Stimulated activated CD4-positive, alpha-beta T cell treated with anti-CD3 and anti-CD28 coated beads, Interleukin-2, amount 100 ng/mL, for 4 hours (primary cell): ENCODE results near the gene ACTA2.
A peak's percentile ranks its signal among the peaks of the same experiment; 100 is the strongest.

ENCODE experiments used
- DNase-seq: peaks from one replicate; pipeline ENCODE4 v3.0.0-alpha.2; 2020; ENCODE audit warnings: low read depth

The ACTA2 gene

DNA sequence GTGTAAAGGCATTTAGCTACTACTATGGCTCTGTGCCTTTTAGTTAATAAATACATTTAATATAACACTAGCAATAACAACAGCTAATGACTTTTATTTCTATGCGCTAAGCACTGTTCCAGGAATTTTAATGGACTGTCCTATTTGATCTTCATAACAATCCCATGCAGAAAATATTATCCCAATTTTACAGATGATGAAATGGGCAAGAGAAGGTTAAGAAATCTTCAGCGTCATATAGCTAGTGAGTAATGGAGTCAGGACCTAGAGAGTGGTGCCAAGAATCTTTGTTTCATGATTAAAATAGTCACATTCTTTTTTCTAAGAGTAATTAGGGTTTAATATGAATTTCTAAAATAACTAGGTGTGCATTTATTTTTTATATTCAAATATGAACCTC, 32.4 kb downstream of the ACTA2 start:
- no peak for DNase-seq

DNA sequence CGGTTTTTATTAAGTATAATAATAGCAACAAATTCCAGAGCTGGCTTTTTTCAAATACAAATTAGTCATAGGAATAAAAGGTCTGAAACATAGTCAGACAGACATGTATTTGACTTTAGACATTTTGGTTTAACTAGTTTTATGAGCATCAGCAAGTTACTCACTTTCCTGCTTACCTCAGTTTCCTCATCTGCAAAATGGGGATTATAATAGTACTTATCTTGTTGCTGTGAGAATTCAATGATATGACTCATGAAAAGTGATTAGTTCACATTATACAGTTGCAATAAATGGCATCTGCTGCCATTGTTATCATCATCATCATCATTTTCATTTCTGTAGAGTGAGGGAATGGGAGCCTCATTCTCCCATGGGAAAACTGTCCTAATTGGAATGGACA, 33.5 kb downstream of the ACTA2 start:
- DNase-seq, result no peak

DNA sequence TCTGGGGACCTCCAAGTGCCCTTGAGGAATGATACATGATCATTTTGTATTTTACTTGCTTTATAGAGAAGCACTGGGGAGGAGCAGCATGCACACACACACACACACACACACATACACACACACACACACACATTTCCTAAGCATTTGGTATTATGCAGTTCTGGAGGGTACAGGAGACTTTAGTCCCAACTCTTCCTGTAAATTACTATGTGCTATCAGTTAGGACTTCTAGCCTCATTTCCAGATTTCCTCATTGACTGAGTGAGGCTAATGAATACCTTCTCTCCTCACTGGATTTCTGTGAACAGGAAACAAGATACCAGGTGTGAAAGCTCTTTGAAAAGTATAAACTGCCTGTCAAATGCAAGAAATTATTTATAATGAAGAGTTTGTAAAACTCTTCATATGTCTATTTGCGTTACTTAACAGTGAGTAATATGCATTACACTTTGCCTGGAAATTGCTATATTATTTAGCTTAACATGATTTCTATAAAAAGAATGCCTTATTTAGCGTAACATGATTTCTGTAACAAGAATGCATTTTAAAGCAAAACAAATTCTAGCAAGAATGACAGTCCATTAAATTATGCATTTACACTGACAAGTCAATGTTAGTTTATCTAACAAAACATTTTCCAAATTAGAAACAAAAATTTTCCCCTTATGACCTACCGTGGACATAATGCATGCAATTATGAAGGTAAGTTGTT, 34.2 kb downstream of the ACTA2 start:
- DNase-seq, result no peak

- DNase-seq, result no peak
Observed at GRCh38 chr10:88916986-88917385, 35.6 kb downstream of the ACTA2 start.

DNA sequence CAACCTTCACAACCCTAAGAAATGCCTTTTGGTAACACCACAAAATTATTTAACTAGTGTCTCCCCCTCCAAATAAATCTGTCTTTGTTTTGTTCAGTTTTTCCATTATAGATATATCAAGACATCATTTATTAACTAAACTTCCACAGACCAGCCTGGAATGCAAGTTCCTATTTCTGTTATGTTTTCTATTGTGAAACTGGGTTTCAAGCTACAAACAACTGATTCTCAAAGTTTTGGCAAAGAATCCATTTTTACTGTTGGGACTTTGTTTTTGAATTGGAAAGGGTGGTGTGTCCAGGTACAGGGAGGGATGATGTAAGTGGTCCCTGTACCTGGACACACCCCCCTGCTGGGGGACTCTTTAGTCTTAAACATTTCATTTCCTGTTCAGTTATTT, 36.3 kb downstream of the ACTA2 start:
- DNase-seq, result no peak

DNA sequence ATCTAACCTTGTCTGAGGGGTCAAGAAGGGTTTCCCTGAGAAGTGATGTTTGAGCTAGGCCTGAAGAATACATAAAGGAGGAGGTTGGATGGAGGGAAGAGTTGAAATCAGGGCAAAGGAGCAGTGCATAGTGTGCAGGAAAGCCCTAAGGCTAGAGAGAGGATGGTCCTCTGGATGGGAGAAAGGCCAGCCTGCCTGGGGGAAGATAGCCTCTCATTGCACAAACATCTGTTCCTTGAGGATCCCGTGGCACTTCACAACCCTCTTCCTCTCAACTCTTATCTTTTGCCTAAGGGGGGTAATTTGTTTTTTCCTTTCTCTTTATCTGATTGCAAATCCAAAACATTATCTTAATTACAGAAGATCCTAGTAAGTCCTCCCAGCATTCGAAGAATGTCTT, 36.8 kb downstream of the ACTA2 start:
- DNase-seq, result no peak

DNA sequence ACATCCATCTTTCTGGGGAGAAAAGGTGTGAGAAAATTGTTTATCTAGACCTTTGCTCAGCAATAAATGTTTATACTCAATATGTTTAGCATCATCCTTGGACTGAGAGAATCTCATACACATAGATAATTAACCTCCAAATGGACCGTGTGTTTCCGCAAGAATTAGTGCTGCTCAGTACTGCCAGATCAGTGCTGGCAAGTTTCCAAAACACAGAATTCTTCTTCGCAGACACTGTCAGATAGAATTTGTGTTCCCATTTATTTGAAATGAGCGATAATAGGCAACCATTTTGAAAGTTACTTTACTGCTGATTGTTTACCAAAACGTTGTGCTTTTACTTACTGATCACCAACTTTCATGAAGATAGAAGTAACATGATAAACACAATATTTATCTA, 38.8 kb downstream of the ACTA2 start:
- DNase-seq, result no peak

DNA sequence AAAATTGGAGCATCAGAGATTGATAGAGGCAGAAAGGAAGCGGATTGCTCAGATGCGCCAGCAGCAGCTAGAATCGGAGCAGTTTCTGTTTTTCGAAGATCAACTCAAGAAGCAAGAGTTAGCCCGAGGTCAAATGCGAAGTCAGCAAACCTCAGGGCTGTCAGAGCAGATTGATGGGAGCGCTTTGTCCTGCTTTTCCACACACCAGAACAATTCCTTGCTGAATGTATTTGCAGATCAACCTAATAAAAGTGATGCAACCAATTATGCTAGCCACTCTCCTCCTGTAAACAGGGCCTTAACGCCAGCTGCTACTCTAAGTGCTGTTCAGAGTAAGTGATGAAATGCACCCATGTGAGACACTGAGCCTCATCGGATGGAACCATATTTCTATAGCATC, 39.4 kb downstream of the ACTA2 start:
- no peak for DNase-seq

DNA sequence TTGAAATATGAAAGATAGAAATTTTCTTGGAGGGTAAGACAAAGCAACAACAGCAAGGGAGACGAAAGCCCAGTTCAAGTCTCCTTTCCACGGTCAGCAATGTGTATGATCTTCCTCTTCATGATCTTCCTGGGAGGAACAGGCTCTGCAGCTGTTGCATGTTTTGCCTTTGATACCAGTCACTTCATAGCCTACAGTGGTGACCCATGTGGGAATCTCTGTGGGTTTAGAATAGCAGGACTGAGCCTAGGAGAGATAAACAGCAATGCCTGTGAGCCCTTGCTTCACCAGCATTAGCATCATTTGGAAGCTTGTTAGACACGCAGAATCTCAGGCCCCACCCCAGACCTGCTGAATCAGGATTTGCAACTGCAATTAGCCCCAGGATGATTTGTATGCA, 40.7 kb downstream of the ACTA2 start:
- DNase-seq, result no peak

- no peak for DNase-seq
Observed at GRCh38 chr10:88911116-88911515, 41.5 kb downstream of the ACTA2 start.

DNA sequence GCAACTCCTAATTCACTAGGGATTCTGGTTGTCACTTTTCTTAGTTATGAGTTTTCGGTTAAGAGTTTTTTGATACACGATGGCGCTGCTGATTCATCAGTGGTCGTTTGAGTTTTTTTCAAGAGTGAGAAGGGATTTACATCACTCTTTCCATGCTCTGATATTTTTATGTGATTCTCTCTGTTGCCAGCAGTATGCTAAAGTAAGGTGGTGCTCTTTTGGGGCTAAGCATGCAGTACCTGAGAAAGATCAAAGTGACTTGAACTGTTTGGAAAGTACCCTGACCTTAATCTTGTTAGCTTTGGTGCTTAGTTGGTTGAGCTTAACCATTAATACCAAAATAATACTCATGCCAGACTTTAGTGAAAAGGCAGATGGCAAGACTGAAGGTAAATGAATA, 44.4 kb downstream of the ACTA2 start:
- no peak for DNase-seq

DNA sequence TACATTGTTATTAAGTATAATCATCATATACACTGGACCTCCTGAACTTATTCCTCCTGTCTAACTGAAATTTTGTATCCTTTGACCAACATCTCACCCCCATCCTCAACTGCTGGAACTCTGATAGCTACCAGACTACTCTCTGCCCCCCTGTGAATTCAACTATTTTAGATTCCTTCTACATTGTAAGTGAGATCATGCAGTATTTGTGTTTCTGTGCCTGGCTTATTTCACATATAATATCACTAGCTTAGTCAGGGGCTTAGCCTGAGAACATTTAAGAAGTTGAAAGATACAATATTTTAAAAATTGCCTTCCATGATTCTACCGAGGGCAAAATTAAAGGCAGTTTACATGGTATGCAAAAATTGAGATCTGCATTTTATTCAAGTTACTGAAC, 45.7 kb downstream of the ACTA2 start:
- no peak for DNase-seq

GRCh38 chr10:88903715-88904114, 48.9 kb downstream of the ACTA2 start:
- no peak for DNase-seq

- no peak for DNase-seq
Observed at GRCh38 chr10:88901984-88902789, 50.4 kb downstream of the ACTA2 start.

DNA sequence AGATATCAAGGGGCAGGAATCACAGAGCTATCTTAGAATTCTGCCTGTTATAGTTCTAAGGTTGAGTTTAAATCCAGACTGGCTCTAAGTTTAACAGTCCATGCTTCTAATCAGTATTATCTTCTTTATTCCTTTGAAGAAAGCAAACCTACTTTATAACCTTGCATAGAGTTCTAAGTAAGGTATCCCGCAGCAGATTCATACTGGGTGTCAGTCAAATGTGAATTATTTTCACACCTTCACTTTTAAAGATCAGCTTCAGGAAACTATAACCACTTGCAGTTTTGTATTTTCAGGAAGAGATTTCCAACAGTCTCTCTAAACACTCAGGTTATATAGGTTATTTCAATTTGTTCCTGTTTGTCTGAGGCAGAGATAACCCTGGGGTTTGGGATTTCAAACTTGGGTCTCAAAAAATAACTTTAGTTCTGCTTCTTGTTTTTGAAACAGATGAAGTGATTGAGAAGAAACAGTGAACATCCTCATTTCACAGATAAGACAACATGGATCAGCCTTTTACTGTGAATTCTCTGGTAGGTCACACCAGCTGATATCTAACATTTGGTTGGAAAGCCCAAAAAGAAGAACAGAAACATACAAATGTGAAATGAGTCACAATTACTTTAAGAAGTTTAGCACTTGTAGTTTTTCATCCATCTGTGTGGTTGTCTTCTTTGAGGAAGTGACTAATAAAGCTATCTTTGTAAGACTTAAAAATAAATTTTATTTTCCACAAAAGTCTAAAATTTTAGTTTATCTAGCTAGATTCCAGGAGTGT, 51.2 kb downstream of the ACTA2 start:
- no peak for DNase-seq

- DNase-seq, result no peak
Observed at GRCh38 chr10:88899886-88900285, 52.7 kb downstream of the ACTA2 start.

DNA sequence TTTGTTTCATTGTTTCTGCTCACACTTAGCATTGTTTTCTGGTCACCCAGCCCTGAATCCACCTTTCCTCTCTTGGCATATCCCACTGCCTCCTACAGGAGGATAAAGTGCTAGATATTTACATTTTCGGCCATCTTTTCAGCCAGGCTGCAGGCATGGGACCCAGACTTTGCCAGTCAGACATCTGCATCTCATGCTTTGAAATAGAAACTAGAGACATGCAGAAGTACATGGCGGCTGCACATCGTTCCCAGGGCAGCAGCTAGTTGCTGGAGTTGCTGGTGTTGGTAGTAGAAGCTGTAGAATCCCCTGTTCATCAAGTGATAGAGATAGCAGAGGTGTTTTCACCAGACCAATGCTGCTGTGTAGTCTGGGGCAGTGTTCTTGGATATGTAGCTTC, 53.8 kb downstream of the ACTA2 start:
- DNase-seq, result no peak

DNA sequence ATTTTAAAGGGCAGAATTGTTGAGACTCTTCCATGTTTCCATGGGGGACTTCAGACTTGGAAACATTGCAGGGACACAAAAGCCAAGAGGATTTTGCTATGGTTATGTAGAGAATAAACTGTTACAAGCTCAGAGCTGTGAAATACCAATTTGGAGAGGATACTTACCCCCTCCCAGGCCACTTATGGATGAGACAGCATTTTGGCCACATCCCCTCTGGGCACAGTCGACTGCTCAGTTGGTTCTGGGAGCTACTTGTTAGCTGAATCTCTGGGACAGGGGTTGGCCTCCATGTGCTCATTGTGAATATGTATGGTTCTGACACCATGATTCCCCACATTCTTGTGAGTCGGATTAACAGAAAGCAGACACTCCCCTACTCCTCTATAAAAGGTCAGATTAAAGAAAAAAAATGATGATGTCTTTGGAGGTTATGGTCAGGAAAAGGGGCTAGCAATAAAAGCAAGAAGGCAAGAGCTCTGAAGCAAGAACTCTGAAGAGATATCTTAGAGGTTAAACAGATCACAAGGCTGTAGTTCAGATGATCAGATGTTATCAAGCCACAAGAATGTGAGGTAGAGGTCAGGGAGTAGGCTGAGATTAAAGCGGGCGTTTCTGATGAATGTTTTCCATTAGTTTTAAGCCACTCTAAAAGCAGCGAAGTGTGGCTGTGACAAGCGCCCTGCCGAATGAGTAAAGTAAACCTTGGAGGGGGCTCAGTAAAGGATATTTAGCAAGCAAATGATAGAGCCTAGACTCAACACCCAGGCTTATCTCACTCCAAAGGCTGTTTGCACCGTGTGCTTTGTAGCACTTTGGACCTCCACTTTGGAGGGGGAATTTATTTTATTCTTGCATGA, 55.3 kb downstream of the ACTA2 start:
- peak; percentile 33 for DNase-seq

DNA sequence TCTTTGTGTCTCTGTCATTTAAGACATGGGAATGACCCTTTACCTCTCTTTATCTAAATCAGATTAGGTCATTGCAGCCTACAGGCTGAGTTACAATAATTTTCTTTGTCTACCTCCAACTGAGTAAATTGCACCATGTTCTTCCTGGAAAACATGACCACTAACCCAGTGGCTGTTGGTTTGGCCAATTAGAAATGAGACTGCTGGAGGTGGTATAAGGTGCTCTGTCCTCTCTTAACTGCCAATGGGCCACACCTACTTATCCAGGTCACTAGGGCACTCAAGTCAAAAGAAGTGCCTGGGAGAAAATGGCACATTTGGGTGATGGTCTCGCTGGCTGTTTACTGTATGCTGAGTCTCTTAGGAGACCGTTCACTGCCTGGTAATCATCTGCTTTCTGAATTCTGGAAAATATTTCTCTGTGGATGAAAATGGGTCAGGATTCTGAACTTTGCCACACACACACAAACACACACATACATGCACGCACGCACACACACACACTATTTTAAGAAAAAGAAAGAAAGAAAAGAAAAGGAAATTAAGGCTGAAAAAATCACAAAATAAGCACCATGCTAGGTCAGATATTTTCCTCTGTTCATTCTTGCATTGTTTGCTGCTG, 56.1 kb downstream of the ACTA2 start:
- no peak for DNase-seq

DNA sequence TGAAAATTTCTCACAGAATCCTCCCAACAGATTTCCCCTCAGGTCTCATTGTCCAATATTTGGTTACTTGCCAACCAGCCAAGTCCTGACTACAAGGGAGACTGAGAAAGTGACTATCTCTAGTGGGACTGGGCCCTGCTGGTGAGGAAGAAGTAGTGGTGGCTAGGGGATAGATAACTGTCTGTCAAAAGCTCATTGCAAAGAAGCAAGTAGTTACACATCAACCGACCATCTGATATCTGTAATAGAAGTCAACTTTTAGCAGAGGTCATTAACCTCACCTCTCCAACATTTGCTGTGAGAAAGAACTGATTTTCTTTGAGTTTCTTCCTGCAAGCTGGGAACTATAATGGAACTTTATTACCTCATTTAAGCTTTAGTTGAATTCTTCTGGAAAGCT, 57.3 kb downstream of the ACTA2 start:
- no peak for DNase-seq

GRCh38 chr10:88893611-88894010, 59.0 kb downstream of the ACTA2 start:
- no peak for DNase-seq
